Mucosa of descending colon (tissue), 3 donors: Measurements from ENCODE around the gene PRDM15. TPM values are rescaled to one million over a fixed set of nuclear protein-coding genes. Genes with fewer than 3 reads are reported as not detected.

Experiments
- ATAC-seq: fragments of 200-7000 bp; cut with Tn5 transposase; one replicate; pipeline ENCODE4 v1.9.1; 2020; ENCODE audit warnings: mild to moderate bottlenecking, moderate library complexity
- DNase-seq, 3 donors: peaks; one replicate each; pipeline ENCODE4 v3.0.0-alpha.2; 2020
- H3K36me3 ChIP-seq: fragments of 200-600 bp; one replicate; pipeline ENCODE4 v1.8.0; 2021; ENCODE audit warnings: low read depth, mild to moderate bottlenecking
- H3K4me1 ChIP-seq: fragments of 200-600 bp; one replicate; pipeline ENCODE4 v1.8.0; 2021; ENCODE audit warnings: low read depth, mild to moderate bottlenecking
- H3K4me3 ChIP-seq: fragments of 200-600 bp; one replicate; pipeline ENCODE4 v1.8.0; 2021; ENCODE audit warnings: mild to moderate bottlenecking
- H3K9me3 ChIP-seq: fragments of 200-600 bp; one replicate; pipeline ENCODE4 v1.8.0; 2021; ENCODE audit warnings: mild to moderate bottlenecking
- CTCF ChIP-seq: fragments of 200-600 bp; IDR thresholded peaks from one replicate; pipeline ENCODE4 v1.8.0; 2022; ENCODE audit warnings: antibody characterized with exemption, mild to moderate bottlenecking
- intact Hi-C, 2 donors: fragments of 100-400 bp; cut with DNase I in 1 of 2; cut with micrococcal nuclease in 1 of 2; formaldehyde crosslinking; loops; one replicate each; pipeline versions ENCODE4 v1.11.0 to v1.11.1; 2022; cut with DNase I, micrococcal nuclease
- total RNA-seq, 3 donors: library from RNA; stranded (reverse); fragmentation: NEBNext Ultra II Directional in 2 of 3; extraction: Animal tissue kit (Norgen Biotek cat#: 25700) in 2 of 3; gene quantifications; one replicate each; pipeline versions ENCODE4 v1.2.1 to v1.2.4, GENCODE V29; 2021 to 2023
- donor health status: DM: no; HTN: no; CAD: no; lungs with moderate emphysema.
- donor health status: DM: no; HTN: no; CAD: no.
- donor health status: DM: no; HTN: yes; CAD: no.

The PRDM15 gene
- total RNA-seq, 3 donors from 2014 or later = 7.4 to 10.3 (median 8.3) TPM

- intact Hi-C loops = no loop called here
- ATAC-seq (no peak), DNase-seq (no peak)
- no peak for TF ChIP-seq CTCF
- H3K36me3 ChIP-seq = no peaks in the 10 kb centered on the region
- H3K4me3 ChIP-seq = no peak overlapping the region
- no peaks in the 10 kb centered on the region for H3K9me3 ChIP-seq
- peaks cover 20% of the 10 kb centered on the region for H3K4me1 ChIP-seq
Observed at GRCh38 chr21:41925767-41926116, 46.6 kb upstream of the PRDM15 start.

- H3K4me1 ChIP-seq = peaks cover 20% of the 10 kb centered on the region
- TF ChIP-seq CTCF = no peak
- intact Hi-C loops = no loop called here
- no peak for ATAC-seq
- no peak for DNase-seq
- no peak overlapping the region for H3K4me3 ChIP-seq
- no peaks in the 10 kb centered on the region for H3K36me3 ChIP-seq
- no peaks in the 10 kb centered on the region for H3K9me3 ChIP-seq
Observed at GRCh38 chr21:41924368-41924754, 45.2 kb upstream of the PRDM15 start.

- Histone ChIP-seq H3K36me3 (no peaks in the 10 kb centered on the region), H3K9me3 (no peaks in the 10 kb centered on the region), H3K4me1 (peaks cover 20% of the 10 kb centered on the region), H3K4me3 (no peak overlapping the region)
- TF ChIP-seq CTCF = no peak
- ATAC-seq = no peak
- intact Hi-C loops = no loop called here
- DNase-seq = no peak
Observed at GRCh38 chr21:41923631-41924367, 44.7 kb upstream of the PRDM15 start.

GRCh38 chr21:41923186-41923585, 44.0 kb upstream of the PRDM15 start:
- DNase-seq = no peak
- intact Hi-C loops = no loop called here
- TF ChIP-seq CTCF = no peak
- no peaks in the 10 kb centered on the region for H3K9me3 ChIP-seq
- H3K36me3 ChIP-seq = no peaks in the 10 kb centered on the region
- H3K4me1 ChIP-seq = peaks cover 20% of the 10 kb centered on the region
- no peak overlapping the region for H3K4me3 ChIP-seq
- ATAC-seq = no peak

- DNase-seq (no peak), ATAC-seq (no peak)
- Histone ChIP-seq H3K36me3 (no peaks in the 10 kb centered on the region), H3K4me3 (no peak overlapping the region), H3K4me1 (peaks cover 11% of the 10 kb centered on the region), H3K9me3 (no peaks in the 10 kb centered on the region)
- no peak for TF ChIP-seq CTCF
- intact Hi-C loops = no loop called here
Observed at GRCh38 chr21:41921021-41921420, 41.9 kb upstream of the PRDM15 start.

GRCh38 chr21:41920476-41920875, 41.3 kb upstream of the PRDM15 start:
- Histone ChIP-seq H3K4me3 (no peak overlapping the region), H3K36me3 (no peaks in the 10 kb centered on the region), H3K4me1 (peaks cover 6% of the 10 kb centered on the region), H3K9me3 (no peaks in the 10 kb centered on the region)
- intact Hi-C loops = no loop called here
- TF ChIP-seq CTCF = no peak
- DNase-seq (no peak), ATAC-seq (no peak)
